Keratinocyte (primary cell): ENCODE data around the gene NRG3.

Experiments
- EZH2 ChIP-seq: IDR thresholded peaks from one replicate; pipeline ENCODE4 v1.6.1; 2012; ENCODE audit warnings: inconsistent platforms, mild to moderate bottlenecking, low read length, moderate library complexity
- TF ChIP-seq, protein P1 (sequence below), 3 experiments: IDR thresholded peaks in 1 of 3; conservative IDR thresholded peaks in 1 of 3; optimal IDR thresholded peaks in 1 of 3; 2 replicates in 2 of 3; 3 replicates in 1 of 3; pipeline versions ENCODE3 to v1.5.1; 2011; ENCODE audit warnings: low read length in 3 of 3, mild to moderate bottlenecking in 3 of 3, moderate library complexity in 2 of 3, control low read depth in 1 of 3, inconsistent platforms in 1 of 3; ENCODE audit not compliant: insufficient read depth in 2 of 3; ENCODE audit errors: extremely low read depth in 1 of 3

DNA sequence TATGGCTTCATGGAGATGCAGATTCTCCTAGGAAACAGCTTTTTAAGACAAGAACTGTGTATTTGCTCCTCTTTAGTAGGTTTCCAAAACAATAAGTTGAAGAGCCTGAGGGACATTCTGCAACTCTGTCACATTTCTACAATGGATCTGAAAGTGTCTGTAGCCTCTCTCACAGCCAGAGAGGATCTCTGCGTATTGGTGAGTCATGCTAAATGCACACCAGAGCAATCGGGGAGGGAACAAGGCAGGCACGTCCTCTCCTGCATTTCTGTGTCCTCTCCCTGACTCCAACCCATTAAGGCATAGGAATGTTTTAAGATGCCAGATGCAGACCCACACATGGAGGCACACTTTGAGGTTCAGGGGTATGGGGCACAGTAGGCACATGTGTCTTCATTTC lies 1137.9 kb downstream of the NRG3 start:
- TF ChIP-seq, protein P1, sequence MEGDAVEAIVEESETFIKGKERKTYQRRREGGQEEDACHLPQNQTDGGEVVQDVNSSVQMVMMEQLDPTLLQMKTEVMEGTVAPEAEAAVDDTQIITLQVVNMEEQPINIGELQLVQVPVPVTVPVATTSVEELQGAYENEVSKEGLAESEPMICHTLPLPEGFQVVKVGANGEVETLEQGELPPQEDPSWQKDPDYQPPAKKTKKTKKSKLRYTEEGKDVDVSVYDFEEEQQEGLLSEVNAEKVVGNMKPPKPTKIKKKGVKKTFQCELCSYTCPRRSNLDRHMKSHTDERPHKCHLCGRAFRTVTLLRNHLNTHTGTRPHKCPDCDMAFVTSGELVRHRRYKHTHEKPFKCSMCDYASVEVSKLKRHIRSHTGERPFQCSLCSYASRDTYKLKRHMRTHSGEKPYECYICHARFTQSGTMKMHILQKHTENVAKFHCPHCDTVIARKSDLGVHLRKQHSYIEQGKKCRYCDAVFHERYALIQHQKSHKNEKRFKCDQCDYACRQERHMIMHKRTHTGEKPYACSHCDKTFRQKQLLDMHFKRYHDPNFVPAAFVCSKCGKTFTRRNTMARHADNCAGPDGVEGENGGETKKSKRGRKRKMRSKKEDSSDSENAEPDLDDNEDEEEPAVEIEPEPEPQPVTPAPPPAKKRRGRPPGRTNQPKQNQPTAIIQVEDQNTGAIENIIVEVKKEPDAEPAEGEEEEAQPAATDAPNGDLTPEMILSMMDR (optimal IDR thresholded peaks at IDR 0.05 in 1 of 3, IDR thresholded peaks at IDR 0.05 in 1 of 3, conservative IDR thresholded peaks at IDR 0.05 in 1 of 3; ENCODE audit: extremely low read depth in 1 of 3, insufficient read depth in 2 of 3, low read length in 3 of 3): no peak
- TF ChIP-seq EZH2: no peak
